Lung (tissue), 12 donors: ENCODE data around the gene IL1RAPL1. TPM values are rescaled to one million over a fixed set of nuclear protein-coding genes. Genes with fewer than 3 reads are reported as not detected.

Source experiments
- ATAC-seq: fragments of 200-7000 bp; cut with Tn5 transposase; one replicate; pipeline ENCODE4 v1.9.1; 2020; ENCODE audit warnings: moderate number of reproducible peaks; ENCODE audit not compliant: insufficient read depth, low FRiP score
- DNase-seq, 3 donors: peaks; one replicate each; pipeline ENCODE4 v3.0.0-alpha.2; 2013 to 2017
- H3K27ac ChIP-seq, 2 donors: one replicate each; pipeline ENCODE4 v1.5.1; 2013; ENCODE audit warnings: mild to moderate bottlenecking in 2 of 2, moderate library complexity in 2 of 2, control low read depth in 1 of 2, inconsistent platforms in 1 of 2, low read depth in 1 of 2, low read length in 1 of 2
- H3K27me3 ChIP-seq, 3 donors: one replicate each; pipeline ENCODE4 v1.5.1; 2013; ENCODE audit warnings: low read length in 2 of 3; ENCODE audit not compliant: control insufficient read depth in 3 of 3, insufficient read depth in 3 of 3
- H3K36me3 ChIP-seq, 4 donors: one replicate each; pipeline ENCODE4 v1.5.1; 2013; ENCODE audit warnings: low read length in 4 of 4, mild to moderate bottlenecking in 1 of 4, moderate library complexity in 1 of 4; ENCODE audit not compliant: control insufficient read depth in 4 of 4, insufficient read depth in 4 of 4
- H3K4me1 ChIP-seq, 5 donors: one replicate each; pipeline ENCODE4 v1.5.1; 2013; ENCODE audit warnings: low read length in 5 of 5, mild to moderate bottlenecking in 2 of 5, moderate library complexity in 1 of 5; ENCODE audit not compliant: control insufficient read depth in 5 of 5, insufficient read depth in 5 of 5
- H3K4me3 ChIP-seq: one replicate; pipeline ENCODE4 v1.5.1; 2013; ENCODE audit warnings: mild to moderate bottlenecking, control low read depth, moderate library complexity
- H3K9ac ChIP-seq, 2 donors: one replicate each; pipeline ENCODE4 v1.5.1; 2013; ENCODE audit warnings: low read length in 2 of 2, control low read depth in 1 of 2; ENCODE audit not compliant: insufficient read depth in 1 of 2
- H3K9me3 ChIP-seq, 4 donors: one replicate each; pipeline ENCODE4 v1.5.1; 2013; ENCODE audit warnings: low read length in 3 of 4, mild to moderate bottlenecking in 1 of 4, moderate library complexity in 1 of 4; ENCODE audit not compliant: control insufficient read depth in 4 of 4, insufficient read depth in 3 of 4
- CTCF ChIP-seq: IDR thresholded peaks from 2 replicates; pipeline ENCODE4 v1.5.1; 2012; ENCODE audit warnings: mild to moderate bottlenecking; ENCODE audit errors: control extremely low read depth, extremely low read depth
- WGBS, 2 donors: extraction: QIAGEN DNeasy Blood & Tissue Kit; methylation state at CpG; one replicate each; pipeline ENCODE4 v1.1.7; 2013; 5-methylcytosine and 5-hydroxymethylcytosine counted together
- polyA plus RNA-seq, 2 donors: library from polyadenylated mRNA; stranded (reverse); fragments of 200-250 nt; gene quantifications; one replicate each; pipeline ENCODE4 v1.2.1, GENCODE V29; 2013
- total RNA-seq, 2 donors: library from RNA; depleted of rRNA in 1 of 2; stranded (reverse); fragments of >200 nt in 1 of 2; gene quantifications; one replicate each; pipeline ENCODE4 v1.2.1, GENCODE V29; 2014 to 2021
- donor health status: control.
- donor health status: control.
- donor health status: Bipolar disorder and iron deficiency.
- donor health status: healthy.
- donor health status: DM: yes; HTN: yes; CAD: no.

Gene IL1RAPL1
- total and polyA plus RNA-seq, 4 donors: 2.2 TPM; not detected in 3

- WGBS, 2 donors: 53 to 68% methylated on average over 4 of the region's 4 CpGs
- ATAC-seq: no peak
These were observed 480.1 kb downstream of the IL1RAPL1 start for GRCh38 chrX:29067351-29067750.

GRCh38 chrX:29071525-29072320 is 484.5 kb downstream of the IL1RAPL1 start:
- Histone ChIP-seq H3K9me3 (peaks cover 0 to under 1% (median 0%) of the 10 kb centered on the region in 4 donors), H3K36me3 (no peaks in the 10 kb centered on the region), H3K27ac (no peak overlapping the region), H3K27me3 (peaks cover 0 to 5% (median 2%) of the 10 kb centered on the region in 3 donors), H3K9ac (no peak overlapping the region), H3K4me1 (peaks cover 0 to 3% (median 0%) of the 10 kb centered on the region in 5 donors), H3K4me3 (no peak overlapping the region)
- DNase-seq (no peak), ATAC-seq (no peak)
- 76 to 82% methylated on average over 5 of the region's 5 CpGs for WGBS, 2 donors
- TF ChIP-seq CTCF: no peak

More at GRCh38 chrX:29067351-29067750, 480.1 kb downstream of the IL1RAPL1 start:
- H3K4me1 ChIP-seq: peaks cover 0 to 3% (median 0%) of the 10 kb centered on the region in 5 donors
- no peak for TF ChIP-seq CTCF
- H3K9me3 ChIP-seq: peaks cover 0 to 2% (median 0%) of the 10 kb centered on the region in 4 donors
- peaks cover 0 to 5% (median 0%) of the 10 kb centered on the region in 3 donors for H3K27me3 ChIP-seq
- no peak overlapping the region for H3K4me3 ChIP-seq
- no peaks in the 10 kb centered on the region for H3K36me3 ChIP-seq
- H3K27ac ChIP-seq: no peak overlapping the region
- H3K9ac ChIP-seq: no peak overlapping the region
- no peak for DNase-seq

GRCh38 chrX:29082558-29082957 is 495.3 kb downstream of the IL1RAPL1 start:
- 74 to 89% methylated on average over 3 of the region's 3 CpGs for WGBS, 2 donors
- Histone ChIP-seq H3K4me1 (no peaks in the 10 kb centered on the region), H3K27ac (no peak overlapping the region)

More at GRCh38 chrX:29082558-29082957, 495.3 kb downstream of the IL1RAPL1 start:
- ATAC-seq (no peak), DNase-seq (no peak)
- TF ChIP-seq CTCF: no peak
- Histone ChIP-seq H3K27me3 (no peaks in the 10 kb centered on the region), H3K9me3 (no peaks in the 10 kb centered on the region), H3K4me3 (no peak overlapping the region), H3K9ac (no peak overlapping the region), H3K36me3 (no peaks in the 10 kb centered on the region)
